ENCODE results near the gene AAK1.

Gene AAK1

GRCh38 chr2:69538249-69538648 is 105.3 kb downstream of the AAK1 start:
- DNase-seq (ENCODE audit: low read depth), result no peak

- DNase-seq (ENCODE audit: low read depth), result no peak
These were observed 107.7 kb downstream of the AAK1 start for GRCh38 chr2:69535817-69536241.

DNA sequence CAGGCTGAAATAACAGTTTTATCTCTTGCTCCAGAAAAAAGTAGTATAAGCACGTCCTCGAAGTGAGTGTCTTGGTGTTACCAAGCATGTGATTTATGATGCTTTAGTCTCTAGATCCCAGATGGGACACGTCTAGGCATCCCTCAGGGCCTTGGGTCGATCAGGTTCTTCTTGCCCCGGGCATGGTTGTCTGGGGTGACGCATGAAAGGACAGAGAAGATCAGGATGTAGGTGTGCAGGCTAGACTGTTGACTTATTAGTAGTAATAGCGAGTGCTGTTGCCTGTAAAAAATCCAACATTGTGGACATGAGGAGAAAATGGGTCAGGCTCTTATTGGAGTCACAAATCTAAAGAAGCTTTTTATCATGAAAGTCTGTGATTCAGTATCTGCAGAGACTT is 112.4 kb downstream of the AAK1 start:
- no peak for DNase-seq (ENCODE audit: low read depth)

DNA sequence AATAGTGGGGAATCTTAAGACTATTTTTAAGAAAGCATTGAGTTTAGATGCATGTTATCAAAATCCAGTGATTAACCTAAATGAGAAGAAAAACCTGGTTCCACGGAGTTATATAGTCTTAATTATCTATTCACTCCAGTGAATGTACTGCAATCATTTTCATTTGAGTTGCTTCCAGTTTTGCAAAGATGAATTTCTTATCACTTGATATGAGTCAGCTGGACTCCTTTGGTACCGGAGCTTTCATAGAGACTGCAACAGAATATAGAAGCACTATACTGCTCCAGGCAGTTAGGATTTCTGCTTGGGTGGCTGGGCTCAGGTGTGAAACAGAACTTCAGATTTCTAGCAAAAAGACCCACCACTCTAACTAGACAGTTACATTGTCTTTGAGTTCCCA is 114.1 kb downstream of the AAK1 start:
- no peak for DNase-seq (ENCODE audit: low read depth)

- no peak for DNase-seq (ENCODE audit: low read depth)
These were observed 118.3 kb downstream of the AAK1 start for GRCh38 chr2:69525261-69525660.

DNA sequence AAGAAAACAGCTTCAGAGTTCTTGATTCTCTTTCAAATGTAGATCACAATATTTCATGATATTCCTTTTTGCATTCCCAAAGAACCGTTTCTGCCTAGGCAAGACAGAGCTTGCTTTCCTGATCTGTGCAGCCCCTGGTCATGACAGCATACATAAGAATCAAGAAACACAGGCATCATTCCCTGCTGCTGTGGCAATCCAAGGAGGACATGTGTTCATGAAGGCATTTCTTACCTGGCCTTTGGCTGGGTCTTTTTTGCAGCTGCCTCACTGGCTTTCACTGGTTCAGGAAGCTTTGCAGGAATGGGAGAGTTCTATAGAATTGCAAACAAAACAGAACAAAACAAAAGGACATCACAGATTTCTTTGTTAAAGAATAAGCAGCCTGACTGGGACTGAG is 118.7 kb downstream of the AAK1 start:
- no peak for DNase-seq (ENCODE audit: low read depth)

GRCh38 chr2:69521747-69522146 is 121.8 kb downstream of the AAK1 start:
- no peak for DNase-seq (ENCODE audit: low read depth)

GRCh38 chr2:69518841-69519240 is 124.7 kb downstream of the AAK1 start:
- DNase-seq (ENCODE audit: low read depth), result no peak

- DNase-seq (ENCODE audit: low read depth), result no peak
These were observed 126.1 kb downstream of the AAK1 start for GRCh38 chr2:69517410-69517809.

GRCh38 chr2:69514819-69515218 is 128.7 kb downstream of the AAK1 start:
- DNase-seq (ENCODE audit: low read depth), result no peak

GRCh38 chr2:69514406-69514805 is 129.1 kb downstream of the AAK1 start:
- no peak for DNase-seq (ENCODE audit: low read depth)

GRCh38 chr2:69512446-69512845 is 131.1 kb downstream of the AAK1 start:
- DNase-seq (ENCODE audit: low read depth), result no peak

GRCh38 chr2:69510204-69510603 is 133.3 kb downstream of the AAK1 start:
- DNase-seq (ENCODE audit: low read depth), result no peak

- DNase-seq (ENCODE audit: low read depth), result no peak
These were observed 133.8 kb downstream of the AAK1 start for GRCh38 chr2:69509750-69510140.

DNA sequence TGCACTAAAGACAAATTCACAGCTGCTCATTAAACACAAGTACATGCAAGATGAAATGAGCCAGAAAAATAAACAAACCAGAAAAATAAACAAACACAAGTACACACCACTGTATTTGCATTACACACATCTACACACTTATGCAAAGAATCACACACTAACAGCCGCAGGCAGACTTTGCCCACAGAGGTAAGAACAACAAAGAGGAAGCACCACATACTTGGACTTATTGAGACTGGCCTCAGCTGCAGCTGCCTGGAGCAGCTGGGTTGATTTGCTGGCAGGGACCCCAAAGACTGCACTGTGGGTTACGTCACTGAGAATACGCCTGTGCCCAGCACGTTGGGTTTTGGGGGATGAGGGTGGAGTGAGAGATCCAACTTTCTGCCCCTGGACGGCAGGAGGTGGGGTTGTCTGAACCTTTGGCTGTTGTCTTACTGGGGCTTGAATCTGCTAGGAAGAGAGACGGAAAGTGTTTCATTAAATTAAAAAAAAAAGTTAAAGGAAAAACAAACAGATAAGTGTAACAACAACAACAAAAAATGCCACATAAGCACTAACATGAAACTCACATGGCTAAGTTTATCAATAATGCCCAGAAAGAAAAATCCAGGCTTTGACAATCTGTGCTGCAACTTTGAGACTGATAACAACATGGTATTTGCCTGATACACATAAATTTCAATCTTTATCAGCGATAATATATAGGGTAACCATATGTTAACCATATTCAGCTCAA is 134.4 kb downstream of the AAK1 start:
- DNase-seq (ENCODE audit: low read depth), result no peak

GRCh38 chr2:69505710-69506109 is 137.8 kb downstream of the AAK1 start:
- DNase-seq (ENCODE audit: low read depth), result no peak

DNA sequence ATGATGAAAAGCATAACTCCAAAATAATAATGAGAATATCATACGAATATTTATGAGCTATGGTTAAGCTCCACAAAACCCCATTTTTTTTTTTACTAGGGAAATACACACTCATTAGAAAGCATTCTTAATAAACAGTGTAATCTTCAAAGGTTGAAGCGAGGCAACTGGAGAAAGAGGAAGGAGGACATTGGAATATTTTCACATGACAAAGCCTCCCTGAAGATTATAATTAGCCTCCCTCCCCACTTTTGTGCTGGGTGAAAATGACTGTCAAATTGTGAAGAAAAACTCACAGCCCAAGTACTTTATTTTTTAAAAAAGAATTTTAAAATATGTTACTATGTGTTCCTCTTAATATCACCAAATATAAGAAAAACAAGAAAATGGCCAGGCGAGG is 142.2 kb downstream of the AAK1 start:
- DNase-seq (ENCODE audit: low read depth), result no peak

GRCh38 chr2:69499966-69500365 is 143.6 kb downstream of the AAK1 start:
- no peak for DNase-seq (ENCODE audit: low read depth)

DNA sequence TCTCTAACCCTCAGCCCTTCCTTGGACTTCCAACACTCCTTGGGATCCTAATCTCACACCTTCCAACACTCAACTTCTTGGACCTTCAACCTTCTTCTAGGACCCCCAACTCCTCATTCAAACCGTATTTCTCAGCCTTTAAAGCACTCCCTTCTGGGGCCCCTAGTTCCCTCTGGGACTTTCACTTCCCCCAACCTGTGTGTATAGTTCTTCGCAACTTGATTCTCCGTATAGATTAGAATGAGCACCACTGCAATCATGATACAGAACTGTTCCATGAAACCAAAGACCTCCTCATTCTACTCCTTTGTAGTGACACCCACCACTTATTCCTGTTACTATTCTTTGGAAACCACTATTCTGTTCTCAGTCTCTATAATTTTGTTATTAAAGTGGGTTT is 144.3 kb downstream of the AAK1 start:
- no peak for DNase-seq (ENCODE audit: low read depth)

DNA sequence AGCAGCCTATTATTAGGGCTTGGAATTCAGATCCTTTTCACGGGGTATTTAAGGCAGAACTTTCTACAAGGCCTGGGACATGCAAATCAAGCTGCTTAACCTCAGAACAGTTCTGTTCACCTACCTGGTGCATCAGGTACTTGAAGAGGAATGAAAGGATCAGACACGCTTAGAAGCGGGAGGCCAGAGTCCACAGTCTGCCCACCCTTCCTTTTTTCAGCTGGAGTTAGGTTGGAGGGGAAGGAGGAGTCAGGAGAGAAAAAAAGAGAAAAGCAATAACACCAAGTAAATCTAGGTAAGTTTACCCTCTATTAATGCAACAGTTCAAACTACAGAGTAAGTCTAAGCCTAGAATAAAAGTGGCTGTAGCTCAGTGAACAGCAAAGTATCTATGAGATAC is 147.7 kb downstream of the AAK1 start:
- no peak for DNase-seq (ENCODE audit: low read depth)

GRCh38 chr2:69495008-69495407 is 148.5 kb downstream of the AAK1 start:
- no peak for DNase-seq (ENCODE audit: low read depth)

- DNase-seq (ENCODE audit: low read depth), result no peak
These were observed 149.4 kb downstream of the AAK1 start for GRCh38 chr2:69494126-69494525.

DNA sequence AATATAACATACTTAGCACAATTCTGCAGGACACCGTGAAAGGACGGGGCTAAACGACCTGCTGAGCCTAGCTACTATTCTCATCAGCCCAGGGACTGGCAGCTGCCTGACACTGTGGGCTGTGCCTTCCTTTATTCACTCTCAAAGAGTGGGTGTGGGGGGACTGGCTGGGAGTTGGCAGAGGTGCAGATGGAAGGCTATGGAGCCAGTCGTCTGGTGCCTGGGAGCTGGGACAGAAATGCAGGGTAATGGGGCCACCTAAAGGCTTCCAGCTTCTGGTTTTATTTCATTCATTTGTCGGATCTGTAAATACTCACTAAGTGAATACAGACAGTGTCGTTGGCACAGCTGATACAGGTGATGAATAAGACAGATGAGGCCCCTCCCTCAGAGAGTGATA is 150.3 kb downstream of the AAK1 start:
- DNase-seq (ENCODE audit: low read depth), result no peak

DNA sequence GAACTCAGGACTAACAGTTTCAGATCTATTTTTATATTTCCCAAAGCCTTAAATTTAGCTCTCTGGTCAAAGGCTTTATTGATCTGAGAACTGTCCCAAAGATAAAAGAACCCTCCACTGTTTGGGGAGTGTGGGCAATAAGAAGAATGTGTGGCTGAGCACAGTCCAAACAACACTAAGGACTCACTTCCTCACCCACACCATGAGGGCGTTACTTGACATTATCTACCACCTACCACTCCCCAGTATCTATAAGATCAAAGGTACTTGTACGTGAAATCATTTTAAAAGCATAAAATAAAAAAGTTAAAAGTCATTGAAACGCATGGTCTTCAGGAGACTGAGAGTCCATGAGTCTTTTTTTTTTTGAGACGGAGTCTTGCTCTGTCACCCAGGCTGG is 151.7 kb downstream of the AAK1 start:
- no peak for DNase-seq (ENCODE audit: low read depth)

- DNase-seq (ENCODE audit: low read depth), result no peak
These were observed 153.1 kb downstream of the AAK1 start for GRCh38 chr2:69490486-69490885.

All from T-helper 22 cell (primary cell).